CD4-positive, alpha-beta T cell (primary cell): ENCODE results near the gene GPR153. TPM values are rescaled to one million over a fixed set of nuclear protein-coding genes. Genes with fewer than 3 reads are reported as not detected.
"Not testable (repeated sequence)": the region's sequence is repeated elsewhere in the genome, so short reads cannot be mapped to it uniquely, and the experiment has no call there.

Source experiments
- ATAC-seq: fragments of 200-7000 bp; cut with Tn5 transposase; one replicate; pipeline ENCODE4 v1.10.0; 2022; ENCODE audit warnings: mild to moderate bottlenecking; ENCODE audit not compliant: poor library complexity
- CTCF ChIA-PET: fragments of 350-600 bp; sonication (Branson Sonifier 250); formaldehyde crosslinking; loops from one replicate; lab custom pipeline; 2021; ENCODE audit warnings: antibody characterized with exemption, inconsistent platforms; lab: Charles Lee
- POLR2A ChIA-PET: fragments of 350-600 bp; sonication (Branson Sonifier 250); formaldehyde crosslinking; loops from one replicate; lab custom pipeline; 2021; ENCODE audit warnings: antibody characterized with exemption, inconsistent platforms; lab: Charles Lee
- DNase-seq, 14 experiments: peaks; one replicate each; pipeline ENCODE4 v3.0.0-alpha.2; 2013 to 2020; ENCODE audit warnings: mixed read lengths in 2 of 14
- H3K27ac ChIP-seq, 2 donors: one replicate each; pipeline versions ENCODE4 v1.5.1 to v1.7.0; 2013; ENCODE audit warnings: low read length in 2 of 2, low read depth in 1 of 2, mild to moderate bottlenecking in 1 of 2
- H3K27me3 ChIP-seq, 2 experiments: 1 replicate in 1 of 2; 2 replicates in 1 of 2; pipeline versions ENCODE4 v1.6.1 to v1.7.0; 2013; ENCODE audit warnings: low read length in 2 of 2, control low read depth in 1 of 2, mild to moderate bottlenecking in 1 of 2, moderate library complexity in 1 of 2; ENCODE audit not compliant: insufficient read depth in 2 of 2, control insufficient read depth in 1 of 2
- H3K36me3 ChIP-seq: one replicate; pipeline ENCODE4 v1.6.1; 2013; ENCODE audit warnings: low read length, control low read depth; ENCODE audit not compliant: insufficient read depth
- H3K4me1 ChIP-seq: one replicate; pipeline ENCODE4 v1.6.1; 2013; ENCODE audit warnings: low read length, control low read depth; ENCODE audit not compliant: insufficient read depth
- H3K4me3 ChIP-seq: one replicate; pipeline ENCODE4 v1.5.1; 2013; ENCODE audit warnings: mild to moderate bottlenecking, low read length, moderate library complexity
- H3K9me3 ChIP-seq, 2 experiments: 1 replicate in 1 of 2; 2 replicates in 1 of 2; pipeline versions ENCODE4 v1.6.1 to v1.7.0; 2013; ENCODE audit warnings: low read length in 2 of 2, mild to moderate bottlenecking in 2 of 2, control low read depth in 1 of 2, moderate library complexity in 1 of 2; ENCODE audit not compliant: control insufficient read depth in 1 of 2, insufficient read depth in 1 of 2
- H3K27ac Mint-ChIP-seq: one replicate; pipeline ENCODE4 v1.8.0; 2020; ENCODE audit warnings: mixed read lengths
- H3K27me3 Mint-ChIP-seq: one replicate; pipeline ENCODE4 v1.8.0; 2021; ENCODE audit warnings: mixed read lengths
- H3K36me3 Mint-ChIP-seq: one replicate; pipeline ENCODE4 v1.8.0; 2021; ENCODE audit warnings: low read depth, mixed read lengths
- H3K4me1 Mint-ChIP-seq: one replicate; pipeline ENCODE4 v1.8.0; 2021; ENCODE audit warnings: low read depth, mixed read lengths
- H3K4me3 Mint-ChIP-seq: one replicate; pipeline ENCODE4 v1.8.0; 2020; ENCODE audit warnings: mild to moderate bottlenecking, mixed read lengths
- H3K9me3 Mint-ChIP-seq: one replicate; pipeline ENCODE4 v1.8.0; 2020; ENCODE audit warnings: mixed read lengths
- intact Hi-C, 2 experiments: fragments of 100-400 bp; cut with DNase I in 1 of 2; cut with micrococcal nuclease in 1 of 2; formaldehyde crosslinking; loops; one replicate each; pipeline versions ENCODE4 v1.15.1 to v1.9.0; 2023 to 2025; cut with DNase I, micrococcal nuclease
- total RNA-seq, 174 experiments: library from RNA in 2 of 174; stranded (reverse) in 2 of 174; gene quantifications; one replicate each; pipeline ENCODE4 v1.2.3 and lab custom pipeline; 2021 to 2026
- TF ChIP-seq, protein P1 (sequence below): fragments of 200-600 bp; IDR thresholded peaks from one replicate; pipeline ENCODE4 v1.8.0; 2022; ENCODE audit warnings: antibody characterized with exemption, mild to moderate bottlenecking

The GPR153 gene
- total RNA-seq, 2 experiments from 2014 or later, result 0.14 to 0.19 TPM

DNA sequence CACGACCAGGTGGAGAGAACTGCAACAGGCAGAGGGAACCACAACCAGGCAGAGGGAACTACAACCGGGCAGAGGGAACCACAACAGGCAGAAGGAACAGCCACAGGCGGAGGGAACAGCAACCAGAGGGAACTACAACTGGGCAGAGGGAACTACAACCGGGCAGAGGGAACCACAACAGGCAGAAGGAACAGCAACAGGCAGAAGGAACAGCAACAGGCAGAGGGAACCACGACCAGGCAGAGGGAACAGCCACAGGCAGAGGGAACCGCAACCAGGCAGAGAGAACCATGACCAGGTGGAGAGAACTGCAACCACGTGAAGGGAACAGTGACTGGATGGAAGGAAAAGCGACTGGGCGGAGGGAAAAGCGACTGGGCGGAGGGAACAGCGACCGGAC, 47.6 kb upstream of the GPR153 start:
- no peak overlapping the region for H3K27ac ChIP-seq
- no peak for DNase-seq
- TF ChIP-seq, protein P1, sequence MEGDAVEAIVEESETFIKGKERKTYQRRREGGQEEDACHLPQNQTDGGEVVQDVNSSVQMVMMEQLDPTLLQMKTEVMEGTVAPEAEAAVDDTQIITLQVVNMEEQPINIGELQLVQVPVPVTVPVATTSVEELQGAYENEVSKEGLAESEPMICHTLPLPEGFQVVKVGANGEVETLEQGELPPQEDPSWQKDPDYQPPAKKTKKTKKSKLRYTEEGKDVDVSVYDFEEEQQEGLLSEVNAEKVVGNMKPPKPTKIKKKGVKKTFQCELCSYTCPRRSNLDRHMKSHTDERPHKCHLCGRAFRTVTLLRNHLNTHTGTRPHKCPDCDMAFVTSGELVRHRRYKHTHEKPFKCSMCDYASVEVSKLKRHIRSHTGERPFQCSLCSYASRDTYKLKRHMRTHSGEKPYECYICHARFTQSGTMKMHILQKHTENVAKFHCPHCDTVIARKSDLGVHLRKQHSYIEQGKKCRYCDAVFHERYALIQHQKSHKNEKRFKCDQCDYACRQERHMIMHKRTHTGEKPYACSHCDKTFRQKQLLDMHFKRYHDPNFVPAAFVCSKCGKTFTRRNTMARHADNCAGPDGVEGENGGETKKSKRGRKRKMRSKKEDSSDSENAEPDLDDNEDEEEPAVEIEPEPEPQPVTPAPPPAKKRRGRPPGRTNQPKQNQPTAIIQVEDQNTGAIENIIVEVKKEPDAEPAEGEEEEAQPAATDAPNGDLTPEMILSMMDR, result no peak
- Mint-ChIP-seq H3K27me3 (no peaks in the 10 kb centered on the region), H3K27ac (no peak overlapping the region), H3K4me1 (no peaks in the 10 kb centered on the region), H3K36me3 (no peaks in the 10 kb centered on the region), H3K9me3 (no peaks in the 10 kb centered on the region), H3K4me3 (no peak overlapping the region)
- ATAC-seq, result no peak
- peaks cover 0 to 10% of the 10 kb centered on the region in 2 experiments for H3K9me3 ChIP-seq
- H3K4me1 ChIP-seq, result no peaks in the 10 kb centered on the region
- H3K4me3 ChIP-seq, result no peak overlapping the region
- no peaks in the 10 kb centered on the region for H3K27me3 ChIP-seq
- no peaks in the 10 kb centered on the region for H3K36me3 ChIP-seq
- ChIA-PET POLR2A (no interaction called here), CTCF (no interaction called here)
- intact Hi-C loops, result no loop called here

DNA sequence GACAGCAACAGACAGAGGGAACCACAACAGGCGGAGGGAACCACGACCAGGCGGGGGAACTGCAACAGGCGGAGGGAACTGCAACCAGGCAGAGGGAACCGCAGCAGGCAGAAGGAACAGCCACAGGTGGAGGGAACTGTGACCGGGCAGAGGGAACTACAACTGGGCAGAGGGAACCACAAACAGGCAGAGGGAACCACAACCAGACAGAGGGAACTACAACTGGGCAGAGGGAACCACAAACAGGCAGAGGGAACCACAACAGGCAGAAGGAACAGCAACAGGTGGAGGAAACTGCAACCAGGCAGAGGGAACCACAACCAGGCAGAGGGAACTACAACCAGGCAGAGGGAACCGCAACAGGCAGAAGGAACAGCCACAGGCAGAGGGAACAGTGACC, 46.8 kb upstream of the GPR153 start:
- POLR2A ChIA-PET, H3K27me3 Mint-ChIP-seq, CTCF ChIA-PET, H3K4me1 Mint-ChIP-seq, H3K27ac Mint-ChIP-seq, H3K27me3 ChIP-seq, H3K4me3 Mint-ChIP-seq, DNase-seq, H3K36me3 ChIP-seq, H3K36me3 Mint-ChIP-seq, H3K27ac ChIP-seq, ATAC-seq, intact Hi-C loops, H3K4me1 ChIP-seq, H3K9me3 Mint-ChIP-seq, H3K4me3 ChIP-seq: not testable (repeated sequence)
- peaks cover 0 to 10% of the 10 kb centered on the region in 2 experiments for H3K9me3 ChIP-seq

DNA sequence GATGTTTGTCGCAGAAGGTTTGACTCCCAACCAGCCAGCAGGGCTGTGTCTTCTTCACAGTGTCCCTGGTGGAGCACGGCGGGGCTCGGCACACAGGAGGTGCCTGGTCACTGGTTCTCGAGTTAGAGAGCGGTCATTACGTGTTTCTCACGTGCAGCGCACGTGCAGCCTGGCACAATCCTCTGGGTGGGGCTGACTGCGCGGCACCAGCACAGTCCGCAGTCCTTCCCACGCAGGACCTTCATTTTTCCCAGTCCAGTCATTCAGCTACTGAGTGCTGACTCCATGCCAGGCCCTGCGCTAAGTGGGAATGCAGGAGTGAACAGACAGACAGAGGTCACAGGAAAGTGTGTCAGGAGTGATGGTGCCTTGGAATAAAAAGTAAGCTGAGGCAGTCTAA, 46.2 kb upstream of the GPR153 start:
- no peaks in the 10 kb centered on the region for H3K4me1 ChIP-seq
- CTCF ChIA-PET, result no interaction called here
- Mint-ChIP-seq H3K4me3 (no peak overlapping the region), H3K36me3 (no peaks in the 10 kb centered on the region), H3K27me3 (no peaks in the 10 kb centered on the region), H3K27ac (no peak overlapping the region), H3K4me1 (no peaks in the 10 kb centered on the region), H3K9me3 (no peaks in the 10 kb centered on the region)
- ATAC-seq (no peak), DNase-seq (no peak)
- H3K27ac ChIP-seq, result no peak overlapping the region
- intact Hi-C loops, result no loop called here
- no peak overlapping the region for H3K4me3 ChIP-seq
- H3K9me3 ChIP-seq, result peaks cover 0 to 10% of the 10 kb centered on the region in 2 experiments
- no peaks in the 10 kb centered on the region for H3K27me3 ChIP-seq
- no peaks in the 10 kb centered on the region for H3K36me3 ChIP-seq
- TF ChIP-seq, protein P1, result no peak
- POLR2A ChIA-PET, result no interaction called here

DNA sequence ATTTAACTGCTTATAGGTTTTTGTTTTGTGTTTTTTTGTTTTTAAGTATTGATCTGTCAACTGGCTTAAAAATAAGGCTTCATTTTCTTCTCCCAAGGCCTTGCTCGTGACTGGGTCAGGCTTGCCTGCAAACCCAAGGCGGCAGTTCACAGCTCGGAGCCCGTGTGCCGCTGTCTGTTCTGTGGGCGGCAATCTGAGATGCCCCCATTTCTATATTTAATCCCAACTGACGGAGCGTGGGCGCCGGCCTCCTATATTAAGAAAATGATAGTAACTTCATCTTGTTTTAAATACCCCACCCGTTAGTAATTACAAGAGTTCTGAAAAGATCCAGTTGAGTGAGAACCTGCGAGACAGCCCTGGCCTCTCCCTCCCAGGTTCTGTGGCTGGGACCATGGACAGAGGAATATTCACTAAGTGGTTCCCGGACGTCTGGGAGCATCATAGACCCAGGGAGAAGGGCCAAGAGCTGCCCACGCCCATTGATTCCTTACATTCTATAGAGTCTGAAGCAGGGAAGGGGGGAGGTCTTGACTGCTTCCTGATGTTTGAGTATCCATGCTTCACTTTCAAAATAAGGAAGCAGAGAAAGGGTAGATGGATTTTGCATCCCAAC, 42.6 kb upstream of the GPR153 start:
- no peaks in the 10 kb centered on the region for H3K36me3 ChIP-seq
- no peaks in the 10 kb centered on the region for H3K4me1 Mint-ChIP-seq
- H3K27me3 ChIP-seq, result no peaks in the 10 kb centered on the region
- H3K27me3 Mint-ChIP-seq, result no peaks in the 10 kb centered on the region
- ATAC-seq (no peak), DNase-seq (no peak)
- no peaks in the 10 kb centered on the region for H3K36me3 Mint-ChIP-seq
- H3K27ac Mint-ChIP-seq, result no peak overlapping the region
- intact Hi-C loops, result no loop called here
- H3K4me3 ChIP-seq, result no peak overlapping the region
- H3K9me3 Mint-ChIP-seq, result no peaks in the 10 kb centered on the region
- no peak overlapping the region for H3K27ac ChIP-seq
- TF ChIP-seq, protein P1, result no peak
- POLR2A ChIA-PET, result no interaction called here
- H3K4me3 Mint-ChIP-seq, result no peak overlapping the region
- H3K4me1 ChIP-seq, result no peaks in the 10 kb centered on the region
- CTCF ChIA-PET, result interaction anchor here (0.7 kb wide), 1 partner anchor 111 kb away, joined by 3 read pairs; no protein-coding TSS in a partner anchor
- H3K9me3 ChIP-seq, result peaks cover 0 to 5% of the 10 kb centered on the region in 2 experiments
